Mesothelial cell of epicardium (in vitro differentiated cells): Measurements from ENCODE around the gene THEM4. TPM values are rescaled to one million over a fixed set of nuclear protein-coding genes. Genes with fewer than 3 reads are reported as not detected.

Experiments
- DNase-seq, 2 experiments: peaks; one replicate each; pipeline ENCODE4 v3.0.0; 2021; ENCODE audit warnings: low spot score in 2 of 2; ENCODE audit not compliant: unreplicated experiment in 2 of 2
- H3K27ac Mint-ChIP-seq: 2 replicates; pipeline ENCODE4 v1.8.0; 2021; ENCODE audit warnings: mixed read lengths
- H3K27me3 Mint-ChIP-seq: 2 replicates; pipeline ENCODE4 v1.8.0; 2021; ENCODE audit warnings: low read depth, mixed read lengths
- H3K36me3 Mint-ChIP-seq: 2 replicates; pipeline ENCODE4 v1.8.0; 2021; ENCODE audit warnings: mixed read lengths
- H3K4me1 Mint-ChIP-seq: 2 replicates; pipeline ENCODE4 v1.8.0; 2021; ENCODE audit warnings: mixed read lengths
- H3K4me3 Mint-ChIP-seq: 2 replicates; pipeline ENCODE4 v1.8.0; 2021; ENCODE audit warnings: mild to moderate bottlenecking, moderate library complexity, mixed read lengths
- H3K9me3 Mint-ChIP-seq: 2 replicates; pipeline ENCODE4 v1.8.0; 2021; ENCODE audit warnings: mixed read lengths
- CTCF ChIP-seq: fragments of 200-600 bp; sonication (generic); IDR thresholded peaks from one replicate; pipeline ENCODE4 v1.5.0; 2021; ENCODE audit warnings: antibody characterized with exemption; ENCODE audit not compliant: unreplicated experiment
- total RNA-seq: library from RNA; stranded (reverse); gene quantifications from 3 replicates; pipeline ENCODE4 v1.2.1, GENCODE V29; 2021

THEM4 gene
- total RNA-seq, 1 donor from 2014 or later = 24.3 TPM

- Mint-ChIP-seq H3K27me3 (no peaks in the 10 kb centered on the region), H3K4me3 (no peak overlapping the region), H3K36me3 (peaks cover 47% of the 10 kb centered on the region), H3K9me3 (peaks cover 26% of the 10 kb centered on the region), H3K4me1 (peaks cover 2% of the 10 kb centered on the region), H3K27ac (no peak overlapping the region)
- DNase-seq = no peak
- TF ChIP-seq CTCF = no peak
These were observed 11.3 kb downstream of the THEM4 start for GRCh38 chr1:151897991-151898431.

- no peak overlapping the region for H3K4me3 Mint-ChIP-seq
- no peak for DNase-seq
- no peaks in the 10 kb centered on the region for H3K4me1 Mint-ChIP-seq
- H3K36me3 Mint-ChIP-seq = peaks cover 30% of the 10 kb centered on the region
- no peaks in the 10 kb centered on the region for H3K27me3 Mint-ChIP-seq
- H3K9me3 Mint-ChIP-seq = no peaks in the 10 kb centered on the region
- no peak overlapping the region for H3K27ac Mint-ChIP-seq
- TF ChIP-seq CTCF = no peak
These were observed 16.0 kb downstream of the THEM4 start for GRCh38 chr1:151893176-151893924.

GRCh38 chr1:151892190-151892589, 17.1 kb downstream of the THEM4 start:
- Mint-ChIP-seq H3K4me3 (no peak overlapping the region), H3K36me3 (peaks cover 37% of the 10 kb centered on the region), H3K27me3 (no peaks in the 10 kb centered on the region), H3K4me1 (no peaks in the 10 kb centered on the region), H3K27ac (no peak overlapping the region), H3K9me3 (no peaks in the 10 kb centered on the region)
- TF ChIP-seq CTCF = no peak
- no peak for DNase-seq

GRCh38 chr1:151891512-151891911, 17.8 kb downstream of the THEM4 start:
- Mint-ChIP-seq H3K9me3 (no peaks in the 10 kb centered on the region), H3K27me3 (no peaks in the 10 kb centered on the region), H3K27ac (no peak overlapping the region), H3K4me3 (no peak overlapping the region), H3K4me1 (no peaks in the 10 kb centered on the region), H3K36me3 (peaks cover 41% of the 10 kb centered on the region)
- no peak for DNase-seq
- TF ChIP-seq CTCF = no peak

- peak; percentile 53 for TF ChIP-seq CTCF
- Mint-ChIP-seq H3K9me3 (no peaks in the 10 kb centered on the region), H3K27me3 (no peaks in the 10 kb centered on the region), H3K27ac (no peak overlapping the region), H3K36me3 (peaks cover 34% of the 10 kb centered on the region), H3K4me3 (no peak overlapping the region), H3K4me1 (no peaks in the 10 kb centered on the region)
- DNase-seq = no peak
These were observed 20.2 kb downstream of the THEM4 start for GRCh38 chr1:151888972-151889570.
